MM.1S (cell line): ENCODE data around the gene ANKS1B.

Source experiments
- CTCF ChIP-seq: fragments of 300-600 bp; sonication (generic); IDR thresholded peaks from 2 replicates; pipeline ENCODE4 v1.5.1; 2016; ENCODE audit warnings: antibody characterized with exemption, low read length, mixed read lengths
- EZH2 ChIP-seq: fragments of 300-600 bp; sonication (generic); optimal IDR thresholded peaks from 2 replicates; pipeline ENCODE3; 2017; ENCODE audit warnings: low read depth, mild to moderate bottlenecking, antibody characterized with exemption, low read length, mixed read lengths

GRCh38 chr12:99522456-99522855 lies 462.3 kb downstream of the ANKS1B start:
- no peak for TF ChIP-seq CTCF
- no peak for TF ChIP-seq EZH2
